ENCODE results near the gene RAD1.

The RAD1 gene

DNA sequence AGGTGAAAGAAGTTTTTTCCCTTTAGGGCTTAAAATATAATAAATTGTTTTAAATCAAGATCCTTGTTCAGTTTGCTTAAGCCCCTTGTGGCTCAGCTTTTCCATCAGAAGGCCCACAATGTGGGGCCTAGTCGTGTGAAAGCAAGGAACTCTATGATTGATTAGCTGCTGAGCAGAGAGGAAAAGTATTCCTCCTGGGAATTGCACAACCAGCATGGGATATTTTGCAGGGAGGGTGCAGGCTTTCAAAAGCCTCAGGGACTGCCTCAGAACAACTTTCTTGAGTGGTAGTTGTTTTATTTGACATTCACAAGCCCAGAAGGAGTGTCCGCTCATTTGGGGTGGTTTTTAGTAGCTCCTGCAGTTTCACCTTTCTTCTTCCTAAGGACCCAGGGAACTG is 56.5 kb downstream of the RAD1 start:
- TF ChIP-seq, protein P1, sequence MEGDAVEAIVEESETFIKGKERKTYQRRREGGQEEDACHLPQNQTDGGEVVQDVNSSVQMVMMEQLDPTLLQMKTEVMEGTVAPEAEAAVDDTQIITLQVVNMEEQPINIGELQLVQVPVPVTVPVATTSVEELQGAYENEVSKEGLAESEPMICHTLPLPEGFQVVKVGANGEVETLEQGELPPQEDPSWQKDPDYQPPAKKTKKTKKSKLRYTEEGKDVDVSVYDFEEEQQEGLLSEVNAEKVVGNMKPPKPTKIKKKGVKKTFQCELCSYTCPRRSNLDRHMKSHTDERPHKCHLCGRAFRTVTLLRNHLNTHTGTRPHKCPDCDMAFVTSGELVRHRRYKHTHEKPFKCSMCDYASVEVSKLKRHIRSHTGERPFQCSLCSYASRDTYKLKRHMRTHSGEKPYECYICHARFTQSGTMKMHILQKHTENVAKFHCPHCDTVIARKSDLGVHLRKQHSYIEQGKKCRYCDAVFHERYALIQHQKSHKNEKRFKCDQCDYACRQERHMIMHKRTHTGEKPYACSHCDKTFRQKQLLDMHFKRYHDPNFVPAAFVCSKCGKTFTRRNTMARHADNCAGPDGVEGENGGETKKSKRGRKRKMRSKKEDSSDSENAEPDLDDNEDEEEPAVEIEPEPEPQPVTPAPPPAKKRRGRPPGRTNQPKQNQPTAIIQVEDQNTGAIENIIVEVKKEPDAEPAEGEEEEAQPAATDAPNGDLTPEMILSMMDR (IDR thresholded peaks at IDR 0.05; ENCODE audit: control insufficient read depth, extremely low read depth, insufficient read depth) = no peak
- no peak for DNase-seq (ENCODE audit: low read depth)
- H3K4me3 ChIP-seq (ENCODE audit: low read depth, low read length) = no peak overlapping the region

DNA sequence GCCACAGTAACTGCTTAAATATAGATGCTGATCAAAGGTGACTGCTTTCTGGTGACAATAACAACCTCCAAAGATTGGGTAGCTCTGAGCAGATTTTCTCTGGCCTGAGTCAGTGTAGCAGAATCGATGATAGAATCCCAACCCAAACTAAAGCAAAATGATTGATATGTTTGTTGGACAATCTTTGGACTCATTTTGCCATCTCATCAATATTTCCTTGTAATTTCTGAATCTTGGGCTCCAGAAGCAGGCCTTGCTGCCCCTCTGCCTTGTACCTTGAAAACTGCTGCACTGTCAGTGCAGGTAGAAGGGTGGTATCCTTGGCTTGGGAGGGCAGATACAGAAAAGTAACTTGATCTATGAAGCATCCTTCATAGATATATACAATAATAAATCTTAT is 57.4 kb downstream of the RAD1 start:
- H3K4me3 ChIP-seq (ENCODE audit: low read depth, low read length) = no peak overlapping the region
- TF ChIP-seq, protein P1 (IDR thresholded peaks at IDR 0.05; ENCODE audit: control insufficient read depth, extremely low read depth, insufficient read depth) = no peak
- DNase-seq (ENCODE audit: low read depth) = no peak

DNA sequence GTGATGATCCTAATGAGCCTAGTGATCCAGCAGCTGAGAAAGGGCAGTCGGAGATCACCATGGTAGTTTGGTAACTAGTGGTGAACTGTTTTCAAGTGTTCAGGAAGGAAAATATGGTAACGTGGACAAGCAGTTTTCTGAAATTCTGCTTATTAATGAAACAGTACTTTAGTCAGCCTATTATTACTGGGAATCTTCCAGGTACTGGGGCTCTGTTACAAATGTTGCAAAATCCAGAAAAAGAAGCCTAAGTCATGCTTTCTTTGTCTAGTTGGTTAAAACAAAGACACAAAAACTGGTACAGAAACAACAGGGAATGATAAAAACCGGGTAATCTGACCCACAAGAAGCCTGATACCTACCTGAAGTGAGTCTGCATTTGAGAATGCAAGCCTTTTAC is 58.1 kb downstream of the RAD1 start:
- TF ChIP-seq, protein P1 (IDR thresholded peaks at IDR 0.05; ENCODE audit: control insufficient read depth, extremely low read depth, insufficient read depth) = no peak
- DNase-seq (ENCODE audit: low read depth) = no peak
- no peak overlapping the region for H3K4me3 ChIP-seq (ENCODE audit: low read depth, low read length)
